Measurements from ENCODE around the gene VAT1L. TPM values are rescaled to one million over a fixed set of nuclear protein-coding genes. Genes with fewer than 3 reads are reported as not detected.
"Not testable (repeated sequence)": the region's sequence is repeated elsewhere in the genome, so short reads cannot be mapped to it uniquely, and the experiment has no call there.

Gene VAT1L
- total RNA-seq, 3 donors from 2014 or later = 0.08 to 0.22 (median 0.11) TPM

DNA sequence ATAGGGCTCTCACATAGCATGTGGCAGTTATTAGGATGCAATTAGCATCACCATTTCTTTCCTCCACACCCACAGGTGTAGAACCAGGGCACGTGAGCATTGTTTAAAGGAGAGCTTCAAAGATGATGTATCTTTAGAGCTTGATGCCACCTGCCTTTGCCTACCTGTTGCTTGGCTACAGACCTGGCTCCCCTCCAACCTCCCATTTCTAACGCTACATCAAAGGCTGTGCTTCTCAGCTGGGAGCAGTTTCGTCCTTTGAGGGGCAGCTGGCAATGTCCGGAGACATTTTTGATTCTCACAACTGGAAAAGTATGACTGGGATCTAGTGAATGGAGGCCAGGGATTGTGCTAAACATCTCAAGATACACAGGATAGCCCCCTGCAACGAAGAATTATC lies 155.4 kb downstream of the VAT1L start:
- peaks cover 10% of the 10 kb centered on the region for H3K27me3 Mint-ChIP-seq (ENCODE audit: low read depth)
- no peaks in the 10 kb centered on the region for H3K4me1 Mint-ChIP-seq (ENCODE audit: low read depth)
- H3K36me3 Mint-ChIP-seq (ENCODE audit: insufficient read depth) = no peaks in the 10 kb centered on the region
- H3K4me3 Mint-ChIP-seq = no peak overlapping the region
- DNase-seq = no peak
- ATAC-seq = no peak
- no peaks in the 10 kb centered on the region for H3K9me3 Mint-ChIP-seq

DNA sequence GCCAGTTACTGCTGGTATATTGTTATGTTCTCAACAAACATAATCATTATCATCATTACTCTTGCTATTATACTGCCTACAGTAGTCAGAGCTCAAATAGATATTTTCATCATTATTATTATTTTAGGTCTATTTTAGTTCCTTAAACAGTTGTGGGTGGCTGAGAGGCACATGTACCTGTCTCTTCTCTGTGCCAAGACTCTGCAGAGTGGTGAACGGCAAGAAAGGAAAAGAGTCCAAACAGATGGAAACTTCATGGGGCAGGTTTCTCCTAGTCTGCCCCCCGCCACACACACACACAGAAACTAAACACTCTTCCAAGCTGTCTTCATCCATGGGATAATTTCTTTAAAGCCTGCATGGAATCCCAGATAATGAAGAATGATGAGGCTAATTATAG lies 156.3 kb downstream of the VAT1L start:
- Mint-ChIP-seq H3K36me3 (ENCODE audit: insufficient read depth) (no peaks in the 10 kb centered on the region), H3K9me3 (no peaks in the 10 kb centered on the region), H3K4me3 (no peak overlapping the region), H3K27me3 (ENCODE audit: low read depth) (peaks cover 14% of the 10 kb centered on the region), H3K4me1 (ENCODE audit: low read depth) (no peaks in the 10 kb centered on the region)
- no peak for ATAC-seq
- DNase-seq = no peak

DNA sequence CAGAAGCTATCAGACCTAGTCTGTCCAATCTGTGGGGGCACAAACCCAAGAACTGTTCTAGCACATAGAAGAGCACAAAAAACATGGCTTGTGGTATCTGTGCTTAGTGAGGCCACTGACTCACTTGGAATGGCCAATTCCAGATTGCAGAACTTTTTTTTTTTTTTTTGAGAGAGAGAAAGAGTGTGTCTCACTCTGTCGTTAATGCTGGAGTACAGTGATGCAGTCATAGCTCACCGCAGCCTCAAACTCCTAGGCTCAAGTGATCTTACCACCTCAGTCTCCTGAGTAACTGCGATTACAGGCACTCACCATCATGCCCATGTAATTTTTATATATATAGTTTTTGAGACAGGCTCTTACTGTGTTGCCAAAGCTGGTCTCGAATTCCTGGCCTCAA lies 156.8 kb downstream of the VAT1L start:
- H3K4me3 Mint-ChIP-seq = no peak overlapping the region
- no peak for ATAC-seq
- H3K27me3 Mint-ChIP-seq (ENCODE audit: low read depth) = peaks cover 14% of the 10 kb centered on the region
- no peaks in the 10 kb centered on the region for H3K4me1 Mint-ChIP-seq (ENCODE audit: low read depth)
- DNase-seq = no peak
- no peaks in the 10 kb centered on the region for H3K9me3 Mint-ChIP-seq
- no peaks in the 10 kb centered on the region for H3K36me3 Mint-ChIP-seq (ENCODE audit: insufficient read depth)

DNA sequence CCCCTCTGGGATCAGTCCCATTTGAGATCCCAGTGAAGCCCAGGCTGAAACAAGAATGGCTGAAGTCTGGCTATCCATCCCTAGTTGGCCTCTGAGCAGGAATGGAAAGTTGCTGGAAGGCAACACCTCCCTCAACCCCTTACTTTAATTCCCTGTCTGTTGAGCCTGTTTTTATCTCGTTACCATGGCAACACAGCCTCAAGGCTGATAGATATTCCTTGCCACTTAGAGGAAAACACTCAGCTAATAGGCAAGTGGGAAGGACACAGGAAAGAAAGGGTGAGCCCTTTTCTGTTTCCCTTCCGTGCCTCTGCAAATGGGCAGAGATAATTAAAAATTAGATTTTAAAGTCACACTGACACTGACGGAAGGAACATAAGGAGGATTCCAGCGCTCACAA lies 158.5 kb downstream of the VAT1L start:
- DNase-seq (no peak), ATAC-seq (no peak)
- Mint-ChIP-seq H3K36me3 (ENCODE audit: insufficient read depth) (no peaks in the 10 kb centered on the region), H3K27me3 (ENCODE audit: low read depth) (peaks cover 18% of the 10 kb centered on the region), H3K9me3 (no peaks in the 10 kb centered on the region), H3K4me1 (ENCODE audit: low read depth) (no peaks in the 10 kb centered on the region), H3K4me3 (no peak overlapping the region)

DNA sequence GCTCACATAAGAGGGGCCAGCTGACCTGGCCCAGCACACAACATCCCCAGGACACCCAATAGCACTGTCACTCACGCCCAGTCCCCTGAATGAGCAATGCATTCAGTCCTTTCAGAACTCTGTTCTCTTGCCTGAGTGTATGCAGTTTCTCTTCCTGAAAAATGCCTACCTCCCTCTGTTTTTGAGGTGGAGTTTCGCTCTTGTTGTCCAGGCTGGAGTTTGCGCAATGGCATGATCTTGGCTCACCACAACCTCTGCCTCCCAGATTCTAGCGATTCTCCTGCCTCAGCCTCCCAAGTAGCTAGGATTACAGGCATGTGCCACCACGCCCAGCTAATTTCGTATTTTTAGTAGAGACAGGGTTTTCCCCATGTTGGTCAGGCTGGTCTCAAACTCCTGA lies 159.2 kb downstream of the VAT1L start:
- H3K9me3 Mint-ChIP-seq, ATAC-seq, H3K4me3 Mint-ChIP-seq: not testable (repeated sequence)

DNA sequence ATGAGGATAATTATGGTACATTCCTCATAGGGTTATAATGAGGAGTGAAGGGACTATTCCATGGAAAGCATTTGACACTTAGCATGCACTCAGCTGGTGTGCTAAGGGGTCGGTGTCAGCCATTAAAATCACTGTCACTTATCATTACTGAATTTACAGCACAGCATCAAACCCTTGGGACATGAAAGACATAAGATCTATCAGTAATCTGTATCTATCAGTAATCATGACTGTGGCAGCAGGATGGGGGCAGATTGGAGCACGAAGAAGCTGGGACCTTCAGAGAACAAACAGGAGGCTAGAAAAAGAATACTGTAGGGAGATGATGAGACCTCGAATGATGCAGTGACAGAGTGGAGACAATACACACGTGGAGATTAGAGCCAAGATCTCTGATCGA lies 160.5 kb downstream of the VAT1L start:
- ATAC-seq = no peak
- no peaks in the 10 kb centered on the region for H3K4me1 Mint-ChIP-seq (ENCODE audit: low read depth)
- H3K4me3 Mint-ChIP-seq = no peak overlapping the region
- H3K27me3 Mint-ChIP-seq (ENCODE audit: low read depth) = peaks cover 18% of the 10 kb centered on the region
- H3K9me3 Mint-ChIP-seq = no peaks in the 10 kb centered on the region
- H3K36me3 Mint-ChIP-seq (ENCODE audit: insufficient read depth) = no peaks in the 10 kb centered on the region
- no peak for DNase-seq

More for the DNA sequence above, 159.2 kb downstream of the VAT1L start:
- not testable (repeated sequence) for H3K4me1 Mint-ChIP-seq (ENCODE audit: low read depth); DNase-seq; H3K36me3 Mint-ChIP-seq (ENCODE audit: insufficient read depth)
- peaks cover 18% of the 10 kb centered on the region for H3K27me3 Mint-ChIP-seq (ENCODE audit: low read depth)

DNA sequence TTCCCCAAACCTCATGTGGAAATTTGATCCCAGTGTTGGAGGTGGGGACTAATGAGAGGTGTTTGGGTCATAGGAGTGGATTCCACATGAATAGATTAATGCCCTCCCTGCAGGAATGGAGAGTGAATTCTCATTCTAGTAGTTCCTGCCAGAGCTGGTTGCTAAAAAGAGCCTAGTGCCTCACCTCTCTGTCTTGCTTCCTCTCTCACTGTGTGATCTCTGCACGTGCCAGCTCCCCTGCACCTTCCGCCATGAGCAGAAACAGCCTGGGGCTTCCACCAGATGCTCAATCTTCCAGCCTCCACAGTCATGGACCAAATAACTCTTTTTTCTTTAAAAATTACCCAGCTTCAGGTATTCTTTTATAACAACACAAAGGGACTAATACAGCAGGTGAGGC lies 161.1 kb downstream of the VAT1L start:
- H3K4me1 Mint-ChIP-seq (ENCODE audit: low read depth) = no peaks in the 10 kb centered on the region
- H3K36me3 Mint-ChIP-seq (ENCODE audit: insufficient read depth) = no peaks in the 10 kb centered on the region
- H3K9me3 Mint-ChIP-seq = no peaks in the 10 kb centered on the region
- H3K27me3 Mint-ChIP-seq (ENCODE audit: low read depth) = peaks cover 18% of the 10 kb centered on the region
- DNase-seq (no peak), ATAC-seq (no peak)
- H3K4me3 Mint-ChIP-seq = no peak overlapping the region

DNA sequence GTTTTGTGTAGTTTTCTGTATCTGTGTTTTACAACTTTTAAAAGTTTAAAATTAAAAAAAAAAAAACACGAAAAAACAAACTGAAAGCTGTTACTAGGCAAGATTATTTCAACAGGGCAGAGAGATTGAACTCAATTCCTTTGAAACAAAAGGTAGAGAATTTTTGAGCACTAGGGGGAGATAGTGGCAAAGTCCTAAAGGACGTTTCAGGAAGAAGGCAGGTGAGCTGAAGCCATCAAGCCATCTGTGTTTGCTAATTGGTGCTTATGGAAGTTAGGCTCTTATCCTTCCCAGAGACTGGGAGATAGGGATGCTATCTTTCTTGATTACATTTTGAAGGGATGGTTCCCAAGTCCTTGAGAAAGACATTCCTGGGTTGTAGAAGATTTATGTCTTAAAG lies 163.4 kb downstream of the VAT1L start:
- H3K27me3 Mint-ChIP-seq (ENCODE audit: low read depth) = peaks cover 20% of the 10 kb centered on the region
- ATAC-seq = no peak
- no peaks in the 10 kb centered on the region for H3K4me1 Mint-ChIP-seq (ENCODE audit: low read depth)
- H3K36me3 Mint-ChIP-seq (ENCODE audit: insufficient read depth) = no peaks in the 10 kb centered on the region
- H3K9me3 Mint-ChIP-seq = no peaks in the 10 kb centered on the region
- no peak for DNase-seq
- no peak overlapping the region for H3K4me3 Mint-ChIP-seq

DNA sequence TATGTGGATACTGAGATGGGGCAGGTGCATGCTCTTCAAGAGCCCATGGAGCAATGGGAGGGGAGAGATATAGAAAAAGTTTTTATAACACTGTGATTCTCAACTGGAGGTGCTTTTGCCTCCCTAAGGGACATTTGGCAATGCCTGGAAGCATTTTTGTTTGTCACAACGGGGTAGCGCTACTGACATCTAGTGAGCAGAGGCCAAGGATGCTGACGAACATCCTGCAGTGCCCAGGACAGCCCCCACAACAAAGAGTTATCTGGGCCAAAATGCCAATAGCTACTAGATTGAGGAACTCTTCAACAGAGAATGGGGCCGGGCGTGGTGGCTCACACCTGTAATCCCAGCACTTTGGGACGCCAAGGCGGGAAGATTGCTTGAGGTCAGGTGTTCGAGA lies 166.8 kb downstream of the VAT1L start:
- Mint-ChIP-seq H3K36me3 (ENCODE audit: insufficient read depth) (no peaks in the 10 kb centered on the region), H3K4me3 (no peak overlapping the region)
- DNase-seq = no peak

DNA sequence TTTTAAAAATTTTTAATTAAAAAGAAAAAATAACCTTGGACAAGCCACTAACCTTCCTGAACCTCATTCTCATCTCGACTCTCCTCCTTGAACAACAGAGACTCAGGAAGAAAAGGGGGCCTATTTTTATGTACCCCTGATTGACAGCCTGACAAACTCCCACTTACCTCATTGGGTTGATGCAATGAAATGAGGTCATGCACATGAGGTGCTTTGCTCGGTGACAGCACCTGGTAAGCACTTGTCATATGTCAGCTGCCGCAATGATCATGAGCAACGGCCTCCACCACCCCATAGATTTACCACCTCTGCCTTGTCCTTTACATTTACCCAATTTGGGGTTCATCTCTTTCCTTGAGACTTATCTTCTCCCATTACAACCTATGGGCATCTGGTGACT lies 167.9 kb downstream of the VAT1L start:
- ATAC-seq (no peak), DNase-seq (no peak)
- H3K4me1 Mint-ChIP-seq (ENCODE audit: low read depth) = no peaks in the 10 kb centered on the region
- peaks cover 8% of the 10 kb centered on the region for H3K27me3 Mint-ChIP-seq (ENCODE audit: low read depth)
- H3K36me3 Mint-ChIP-seq (ENCODE audit: insufficient read depth) = no peaks in the 10 kb centered on the region
- no peaks in the 10 kb centered on the region for H3K9me3 Mint-ChIP-seq
- no peak overlapping the region for H3K4me3 Mint-ChIP-seq

More for the DNA sequence above, 166.8 kb downstream of the VAT1L start:
- Mint-ChIP-seq H3K9me3 (no peaks in the 10 kb centered on the region), H3K4me1 (ENCODE audit: low read depth) (no peaks in the 10 kb centered on the region), H3K27me3 (ENCODE audit: low read depth) (peaks cover 13% of the 10 kb centered on the region)
- ATAC-seq = no peak

DNA sequence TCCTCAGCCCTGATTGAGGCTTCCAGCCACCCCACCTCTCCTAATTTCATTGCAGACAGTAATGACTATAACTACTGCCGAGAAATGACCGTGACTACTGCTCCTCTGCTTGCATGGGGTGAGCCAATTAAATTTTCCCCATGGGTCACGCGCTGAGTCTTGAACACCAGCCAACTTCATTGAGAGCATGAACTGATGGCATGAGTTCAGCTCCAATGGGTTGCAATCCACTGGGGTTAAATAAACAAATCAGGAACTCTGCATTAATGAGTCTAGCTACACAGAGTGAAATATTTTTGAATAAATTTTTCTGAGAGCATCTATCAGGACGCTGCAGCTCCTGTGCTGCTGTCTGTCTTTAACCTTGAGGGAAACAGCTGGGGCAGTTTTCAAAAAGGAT lies 172.4 kb downstream of the VAT1L start:
- Mint-ChIP-seq H3K4me1 (ENCODE audit: low read depth) (no peaks in the 10 kb centered on the region), H3K4me3 (no peak overlapping the region), H3K9me3 (no peaks in the 10 kb centered on the region), H3K36me3 (ENCODE audit: insufficient read depth) (no peaks in the 10 kb centered on the region), H3K27me3 (ENCODE audit: low read depth) (peaks cover 35% of the 10 kb centered on the region)
- ATAC-seq (no peak), DNase-seq (no peak)

DNA sequence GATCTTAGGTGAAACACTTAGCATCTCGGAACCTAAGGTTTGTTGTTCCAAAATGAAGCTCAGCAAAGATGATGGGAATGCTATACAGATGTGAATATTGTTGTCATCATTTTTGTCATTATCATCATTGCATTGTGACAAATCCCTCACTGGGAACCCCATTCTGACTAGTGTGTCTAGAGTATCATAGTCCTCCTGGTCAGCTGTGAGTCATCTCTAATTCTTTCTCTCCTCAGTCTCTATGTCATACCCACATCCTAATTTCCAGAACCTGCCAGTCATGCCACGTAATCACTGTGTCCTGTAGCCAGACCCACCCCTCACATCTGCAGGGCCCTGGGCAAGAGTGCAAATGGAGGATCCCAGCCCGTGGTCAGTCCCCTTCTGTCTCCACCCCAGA lies 173.4 kb downstream of the VAT1L start:
- no peak for DNase-seq
- ATAC-seq = no peak
- H3K4me1 Mint-ChIP-seq (ENCODE audit: low read depth) = no peaks in the 10 kb centered on the region
- no peaks in the 10 kb centered on the region for H3K36me3 Mint-ChIP-seq (ENCODE audit: insufficient read depth)
- H3K4me3 Mint-ChIP-seq = no peak overlapping the region
- H3K9me3 Mint-ChIP-seq = no peaks in the 10 kb centered on the region
- peaks cover 39% of the 10 kb centered on the region for H3K27me3 Mint-ChIP-seq (ENCODE audit: low read depth)

DNA sequence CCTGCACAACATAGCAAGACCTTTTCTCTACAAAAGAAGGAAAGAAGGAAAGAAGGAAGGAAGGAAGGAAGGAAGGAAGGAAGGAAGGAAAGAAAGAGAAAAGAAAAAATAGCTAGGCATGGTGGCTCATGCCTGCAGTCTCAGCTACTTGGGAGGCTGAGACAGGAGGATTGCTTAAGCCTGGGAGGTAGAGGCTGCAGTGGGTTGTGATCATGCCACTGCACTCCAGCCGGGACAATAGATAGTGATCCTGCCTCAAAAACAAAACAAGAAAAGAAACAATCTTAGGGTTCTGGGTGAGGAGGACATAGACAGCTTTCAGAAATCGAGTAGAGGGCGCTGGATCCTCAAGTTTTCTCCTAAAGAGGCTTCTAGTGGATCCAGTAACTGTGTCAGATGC lies 174.3 kb downstream of the VAT1L start:
- ATAC-seq = no peak
- no peaks in the 10 kb centered on the region for H3K4me1 Mint-ChIP-seq (ENCODE audit: low read depth)
- H3K9me3 Mint-ChIP-seq = no peaks in the 10 kb centered on the region
- no peak for DNase-seq
- no peak overlapping the region for H3K4me3 Mint-ChIP-seq
- no peaks in the 10 kb centered on the region for H3K36me3 Mint-ChIP-seq (ENCODE audit: insufficient read depth)
- H3K27me3 Mint-ChIP-seq (ENCODE audit: low read depth) = peaks cover 39% of the 10 kb centered on the region

DNA sequence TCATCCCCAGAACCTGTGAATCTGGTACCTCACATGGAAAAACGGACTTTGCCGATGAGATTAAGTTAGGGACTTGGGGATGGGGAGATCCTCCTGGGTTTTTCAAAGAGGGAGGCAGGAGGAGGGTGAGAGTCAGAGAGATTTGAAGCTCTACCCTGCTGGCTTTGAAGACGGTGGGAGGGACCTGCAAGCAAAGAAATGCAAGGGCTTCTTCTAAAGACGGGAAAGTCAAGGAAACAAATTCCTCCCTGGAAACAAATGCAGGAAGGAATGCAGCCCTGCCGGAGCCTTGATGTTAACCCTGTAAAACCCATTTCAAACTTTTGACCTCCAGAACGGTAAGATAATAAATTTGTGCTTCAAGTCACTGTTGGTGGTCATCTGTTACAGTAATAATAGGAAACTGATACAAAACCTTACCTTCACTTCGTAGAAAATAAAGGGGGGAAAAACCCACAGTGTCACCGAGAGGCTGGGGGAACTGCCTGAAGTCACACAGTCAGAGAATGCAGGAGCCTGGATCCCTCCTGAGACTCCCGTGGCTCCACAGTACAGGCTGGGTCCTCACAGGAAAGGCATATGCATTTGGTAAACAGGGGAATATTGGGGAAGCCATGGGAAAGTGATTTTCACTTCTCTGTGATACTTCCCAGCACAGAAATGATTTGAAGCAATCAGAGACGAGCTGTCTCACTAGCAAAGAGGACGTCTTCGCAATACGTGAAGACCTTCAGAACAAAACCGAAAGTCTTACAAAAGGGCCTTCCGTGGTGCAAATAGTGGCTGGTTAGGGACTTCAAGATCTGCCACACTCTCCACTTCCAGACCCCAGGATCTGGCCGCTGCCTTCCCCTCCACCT lies 175.1 kb downstream of the VAT1L start:
- H3K4me1 Mint-ChIP-seq (ENCODE audit: low read depth) = no peaks in the 10 kb centered on the region
- no peak for DNase-seq
- H3K36me3 Mint-ChIP-seq (ENCODE audit: insufficient read depth) = no peaks in the 10 kb centered on the region
- no peak for ATAC-seq
- no peak overlapping the region for H3K4me3 Mint-ChIP-seq
- H3K27me3 Mint-ChIP-seq (ENCODE audit: low read depth) = peaks cover 37% of the 10 kb centered on the region
- H3K9me3 Mint-ChIP-seq = no peaks in the 10 kb centered on the region

DNA sequence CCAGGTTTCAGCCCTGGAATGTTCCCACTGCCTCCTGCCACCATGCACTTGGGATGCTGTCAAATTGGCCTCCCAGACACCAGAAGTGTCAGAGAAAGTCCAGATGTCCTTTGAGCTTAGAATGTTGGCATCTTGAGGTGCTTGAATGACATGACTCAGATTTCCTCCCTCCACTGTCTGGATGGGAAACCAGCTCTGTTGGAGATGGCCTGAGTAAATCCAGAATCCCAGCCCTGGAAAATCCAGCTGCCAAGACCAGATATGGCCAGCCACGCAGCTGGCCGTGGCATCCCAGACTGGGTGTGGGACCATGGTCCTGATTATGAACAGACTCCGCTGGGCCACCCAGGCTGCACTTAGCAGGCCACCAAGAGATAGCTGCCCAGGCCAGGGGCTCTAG lies 177.0 kb downstream of the VAT1L start:
- DNase-seq = no peak
- H3K4me3 Mint-ChIP-seq = no peak overlapping the region
- no peak for ATAC-seq
- H3K36me3 Mint-ChIP-seq (ENCODE audit: insufficient read depth) = no peaks in the 10 kb centered on the region
- no peaks in the 10 kb centered on the region for H3K4me1 Mint-ChIP-seq (ENCODE audit: low read depth)
- H3K27me3 Mint-ChIP-seq (ENCODE audit: low read depth) = peaks cover 36% of the 10 kb centered on the region
- H3K9me3 Mint-ChIP-seq = no peaks in the 10 kb centered on the region
